WTC11 (cell line): Measurements from ENCODE around the gene PABPC3. TPM values are rescaled to one million over a fixed set of nuclear protein-coding genes. Genes with fewer than 3 reads are reported as not detected.

Source experiments
- ATAC-seq: fragments of 200-7000 bp; cut with Tn5 transposase; 2 replicates; pipeline ENCODE4 v1.10.0; 2021; ENCODE audit warnings: mild to moderate bottlenecking, moderate library complexity
- CTCF ChIA-PET: fragments of 300-600 bp; sonication (Branson Sonifier 250); formaldehyde crosslinking; loops from one replicate; lab custom pipeline; 2021; ENCODE audit warnings: antibody characterized with exemption; lab: Charles Lee
- POLR2A ChIA-PET: fragments of 350-600 bp; sonication (Branson Sonifier 250); formaldehyde crosslinking; loops from one replicate; lab custom pipeline; 2021; ENCODE audit warnings: antibody characterized with exemption; lab: Charles Lee
- DNase-seq: peaks from one replicate; pipeline ENCODE4 v3.0.0; 2021; ENCODE audit warnings: low spot score
- H3K27ac Mint-ChIP-seq: 2 replicates; pipeline ENCODE4 v1.8.0; 2021; ENCODE audit warnings: mixed read lengths
- H3K27me3 Mint-ChIP-seq: 2 replicates; pipeline ENCODE4 v1.8.0; 2021; ENCODE audit warnings: low read depth, mild to moderate bottlenecking, moderate library complexity, mixed read lengths
- H3K36me3 Mint-ChIP-seq: 2 replicates; pipeline ENCODE4 v1.8.0; 2021; ENCODE audit warnings: mixed read lengths
- H3K4me1 Mint-ChIP-seq: 2 replicates; pipeline ENCODE4 v1.8.0; 2022; ENCODE audit warnings: mixed read lengths
- H3K4me3 Mint-ChIP-seq: 2 replicates; pipeline ENCODE4 v1.8.0; 2021; ENCODE audit warnings: mild to moderate bottlenecking, moderate library complexity, mixed read lengths
- H3K9me3 Mint-ChIP-seq: 2 replicates; pipeline ENCODE4 v1.8.0; 2021; ENCODE audit warnings: mixed read lengths
- EMX1 ChIP-seq: fragments of 250-450 bp; sonication (Bioruptor Pico); IDR thresholded peaks from 2 replicates; pipeline ENCODE4 v1.8.0; 2021; ENCODE audit warnings: mild to moderate bottlenecking
- HMGA2 ChIP-seq: fragments of 250-450 bp; sonication (Bioruptor Pico); IDR thresholded peaks from 2 replicates; pipeline ENCODE4 v1.4.0; 2021; ENCODE audit warnings: mild to moderate bottlenecking, moderate library complexity
- JUN ChIP-seq: sonication (generic); formaldehyde crosslinking; IDR thresholded peaks from 2 replicates; pipeline ENCODE4 v1.8.0; 2023; ENCODE audit warnings: mild to moderate bottlenecking, missing genetic modification reagents
- KAT7 ChIP-seq: sonication (generic); formaldehyde crosslinking; IDR thresholded peaks from 2 replicates; pipeline ENCODE4 v1.8.1; 2023; ENCODE audit warnings: missing genetic modification reagents, mild to moderate bottlenecking, borderline replicate concordance
- NR3C1 ChIP-seq: sonication (generic); formaldehyde crosslinking; conservative IDR thresholded peaks from 2 replicates; pipeline ENCODE4 v1.8.1; 2023; ENCODE audit warnings: low read depth, mild to moderate bottlenecking, missing genetic modification reagents
- TCF7 ChIP-seq: sonication (generic); formaldehyde crosslinking; IDR thresholded peaks from 2 replicates; pipeline ENCODE4 v1.8.0; 2022; ENCODE audit warnings: mild to moderate bottlenecking, low read depth, missing genetic modification reagents, moderate library complexity
- ZNF423 ChIP-seq: fragments of 250-450 bp; sonication (Bioruptor Pico); IDR thresholded peaks from 2 replicates; pipeline ENCODE4 v2.1.2; 2022; ENCODE audit warnings: mild to moderate bottlenecking, moderate library complexity
- total RNA-seq: library from RNA; stranded (reverse); gene quantifications from 3 replicates; pipeline ENCODE4 v1.2.3, GENCODE V29; 2021
- TF ChIP-seq, protein P1 (sequence below): sonication (generic); formaldehyde crosslinking; IDR thresholded peaks from 2 replicates; pipeline ENCODE4 v1.8.0; 2023; ENCODE audit warnings: missing genetic modification reagents, mild to moderate bottlenecking, borderline replicate concordance
- TF ChIP-seq, protein P2 (sequence below): fragments of 250-450 bp; sonication (Bioruptor Pico); IDR thresholded peaks from 2 replicates; pipeline ENCODE4 v1.9.0; 2021; ENCODE audit warnings: moderate library complexity, mild to moderate bottlenecking, inconsistent platforms, borderline replicate concordance
- TF ChIP-seq, protein P3 (sequence below): fragments of 250-450 bp; sonication (Bioruptor Pico); IDR thresholded peaks from 2 replicates; pipeline ENCODE4 v1.9.0; 2021; ENCODE audit warnings: mild to moderate bottlenecking

PABPC3 gene
- total RNA-seq, 1 experiment from 2014 or later, result 0.35 TPM

DNA sequence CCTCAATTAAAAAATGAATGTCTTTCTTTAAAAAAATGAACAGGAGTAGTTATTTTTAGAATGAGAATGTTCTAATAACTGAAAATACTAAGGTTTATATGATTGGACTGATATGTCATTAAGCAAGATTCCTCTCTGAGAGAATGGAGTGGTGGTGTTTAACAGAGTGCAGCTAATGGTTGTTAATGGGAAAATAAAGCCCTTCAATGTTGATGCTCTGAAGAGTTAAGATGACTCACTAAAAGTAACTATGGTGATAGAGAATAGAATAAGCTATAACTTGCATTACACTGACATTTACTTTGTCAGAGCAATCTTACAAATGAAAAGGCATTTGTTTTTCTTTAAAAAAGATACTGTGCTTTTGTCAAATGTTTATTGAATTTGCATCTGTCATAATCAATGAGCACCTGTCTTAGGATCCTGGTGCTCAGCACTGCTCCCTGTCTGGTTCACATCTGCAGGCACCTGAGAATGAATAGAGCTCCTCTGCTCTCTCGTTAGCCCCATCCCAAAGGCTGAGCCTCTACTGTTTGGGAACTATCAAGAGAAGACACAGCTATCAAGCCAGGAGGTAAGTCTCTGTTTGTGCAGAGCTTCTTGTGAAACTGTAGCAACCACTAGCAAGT, 15.1 kb downstream of the PABPC3 start:
- ATAC-seq, result no peak
- Mint-ChIP-seq H3K27me3 (no peaks in the 10 kb centered on the region), H3K4me1 (peaks cover 24% of the 10 kb centered on the region)

DNA sequence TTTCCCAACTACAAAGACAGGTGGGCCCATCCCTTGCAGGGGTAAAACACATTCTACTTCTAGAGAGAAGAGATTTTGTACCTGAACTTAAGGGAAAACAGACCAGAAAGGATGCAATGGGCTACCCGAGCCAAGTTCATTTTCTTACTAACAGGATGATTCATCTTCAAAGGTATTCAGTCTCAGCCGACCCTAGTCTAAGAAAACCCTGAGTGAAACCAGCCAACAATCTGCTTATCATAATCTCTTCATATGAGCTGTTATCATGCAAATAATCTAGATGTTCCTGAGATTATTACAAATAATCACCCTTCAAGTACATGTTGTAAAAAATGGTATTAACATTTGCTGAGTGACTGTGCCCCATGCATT, 15.6 kb downstream of the PABPC3 start:
- ChIA-PET POLR2A (no interaction called here), CTCF (interaction anchor here (0.6 to 3.2 kb wide), 4 partner anchors 13 to 106 kb away, joined by 3 to 37 read pairs (median 3); no protein-coding TSS in a partner anchor)
- TF ChIP-seq HMGA2 (CRISPR knock-in tag), result no peak
- TF ChIP-seq TCF7 (CRISPR knock-in tag), result no peak
- TF ChIP-seq, protein P1, sequence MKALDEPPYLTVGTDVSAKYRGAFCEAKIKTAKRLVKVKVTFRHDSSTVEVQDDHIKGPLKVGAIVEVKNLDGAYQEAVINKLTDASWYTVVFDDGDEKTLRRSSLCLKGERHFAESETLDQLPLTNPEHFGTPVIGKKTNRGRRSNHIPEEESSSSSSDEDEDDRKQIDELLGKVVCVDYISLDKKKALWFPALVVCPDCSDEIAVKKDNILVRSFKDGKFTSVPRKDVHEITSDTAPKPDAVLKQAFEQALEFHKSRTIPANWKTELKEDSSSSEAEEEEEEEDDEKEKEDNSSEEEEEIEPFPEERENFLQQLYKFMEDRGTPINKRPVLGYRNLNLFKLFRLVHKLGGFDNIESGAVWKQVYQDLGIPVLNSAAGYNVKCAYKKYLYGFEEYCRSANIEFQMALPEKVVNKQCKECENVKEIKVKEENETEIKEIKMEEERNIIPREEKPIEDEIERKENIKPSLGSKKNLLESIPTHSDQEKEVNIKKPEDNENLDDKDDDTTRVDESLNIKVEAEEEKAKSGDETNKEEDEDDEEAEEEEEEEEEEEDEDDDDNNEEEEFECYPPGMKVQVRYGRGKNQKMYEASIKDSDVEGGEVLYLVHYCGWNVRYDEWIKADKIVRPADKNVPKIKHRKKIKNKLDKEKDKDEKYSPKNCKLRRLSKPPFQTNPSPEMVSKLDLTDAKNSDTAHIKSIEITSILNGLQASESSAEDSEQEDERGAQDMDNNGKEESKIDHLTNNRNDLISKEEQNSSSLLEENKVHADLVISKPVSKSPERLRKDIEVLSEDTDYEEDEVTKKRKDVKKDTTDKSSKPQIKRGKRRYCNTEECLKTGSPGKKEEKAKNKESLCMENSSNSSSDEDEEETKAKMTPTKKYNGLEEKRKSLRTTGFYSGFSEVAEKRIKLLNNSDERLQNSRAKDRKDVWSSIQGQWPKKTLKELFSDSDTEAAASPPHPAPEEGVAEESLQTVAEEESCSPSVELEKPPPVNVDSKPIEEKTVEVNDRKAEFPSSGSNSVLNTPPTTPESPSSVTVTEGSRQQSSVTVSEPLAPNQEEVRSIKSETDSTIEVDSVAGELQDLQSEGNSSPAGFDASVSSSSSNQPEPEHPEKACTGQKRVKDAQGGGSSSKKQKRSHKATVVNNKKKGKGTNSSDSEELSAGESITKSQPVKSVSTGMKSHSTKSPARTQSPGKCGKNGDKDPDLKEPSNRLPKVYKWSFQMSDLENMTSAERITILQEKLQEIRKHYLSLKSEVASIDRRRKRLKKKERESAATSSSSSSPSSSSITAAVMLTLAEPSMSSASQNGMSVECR (CRISPR knock-in tag), result no peak
- H3K27ac Mint-ChIP-seq, result no peak overlapping the region
- peaks cover 27% of the 10 kb centered on the region for H3K4me1 Mint-ChIP-seq
- ATAC-seq (no peak), DNase-seq (no peak)
- peaks cover 4% of the 10 kb centered on the region for H3K9me3 Mint-ChIP-seq
- H3K4me3 Mint-ChIP-seq, result no peak overlapping the region
- peaks cover 2% of the 10 kb centered on the region; the same call in 1 of the 2 replicates for H3K27me3 Mint-ChIP-seq
- no peaks in the 10 kb centered on the region for H3K36me3 Mint-ChIP-seq

More for the DNA sequence above, 15.1 kb downstream of the PABPC3 start:
- no peak for TF ChIP-seq ZNF423
- Mint-ChIP-seq H3K4me3 (no peak overlapping the region), H3K27ac (no peak overlapping the region), H3K36me3 (no peaks in the 10 kb centered on the region), H3K9me3 (peaks cover 4% of the 10 kb centered on the region)
- no peak for DNase-seq
- POLR2A ChIA-PET, result no interaction called here
- CTCF ChIA-PET, result interaction anchor here (0.6 to 1.4 kb wide), 4 partner anchors 13 to 116 kb away, joined by 3 to 7 read pairs (median 3); no protein-coding TSS in a partner anchor

DNA sequence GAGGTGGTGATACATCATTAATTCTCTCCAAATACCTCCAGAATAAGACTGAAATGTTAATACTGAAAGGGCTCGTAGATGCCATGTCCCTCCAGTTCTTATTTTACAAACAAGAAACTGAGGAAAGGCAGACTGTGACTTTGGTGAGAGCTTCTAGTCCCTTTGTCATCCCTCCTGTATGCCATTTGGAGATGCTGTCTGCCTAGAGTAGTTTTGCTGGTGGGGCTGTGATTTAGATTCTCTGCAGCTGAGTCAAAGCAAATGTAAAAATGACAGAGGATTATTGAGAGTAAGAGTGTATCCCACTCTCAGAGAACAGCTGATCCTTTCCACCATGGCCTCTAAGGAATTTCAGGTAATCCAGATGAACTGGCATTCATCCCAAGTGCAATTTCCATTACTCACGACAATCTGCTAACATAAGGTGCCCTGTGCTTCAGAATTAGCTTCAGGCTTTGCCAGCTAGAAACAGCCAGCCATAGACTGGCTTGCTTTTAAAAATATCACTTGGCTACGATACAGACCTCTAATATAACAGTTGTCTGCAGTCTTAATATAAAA, 16.8 kb downstream of the PABPC3 start:
- TF ChIP-seq, protein P2, sequence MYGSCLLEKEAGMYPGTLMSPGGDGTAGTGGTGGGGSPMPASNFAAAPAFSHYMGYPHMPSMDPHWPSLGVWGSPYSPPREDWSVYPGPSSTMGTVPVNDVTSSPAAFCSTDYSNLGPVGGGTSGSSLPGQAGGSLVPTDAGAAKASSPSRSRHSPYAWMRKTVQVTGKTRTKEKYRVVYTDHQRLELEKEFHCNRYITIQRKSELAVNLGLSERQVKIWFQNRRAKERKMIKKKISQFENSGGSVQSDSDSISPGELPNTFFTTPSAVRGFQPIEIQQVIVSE (CRISPR knock-in tag), result no peak
- TF ChIP-seq, protein P3, sequence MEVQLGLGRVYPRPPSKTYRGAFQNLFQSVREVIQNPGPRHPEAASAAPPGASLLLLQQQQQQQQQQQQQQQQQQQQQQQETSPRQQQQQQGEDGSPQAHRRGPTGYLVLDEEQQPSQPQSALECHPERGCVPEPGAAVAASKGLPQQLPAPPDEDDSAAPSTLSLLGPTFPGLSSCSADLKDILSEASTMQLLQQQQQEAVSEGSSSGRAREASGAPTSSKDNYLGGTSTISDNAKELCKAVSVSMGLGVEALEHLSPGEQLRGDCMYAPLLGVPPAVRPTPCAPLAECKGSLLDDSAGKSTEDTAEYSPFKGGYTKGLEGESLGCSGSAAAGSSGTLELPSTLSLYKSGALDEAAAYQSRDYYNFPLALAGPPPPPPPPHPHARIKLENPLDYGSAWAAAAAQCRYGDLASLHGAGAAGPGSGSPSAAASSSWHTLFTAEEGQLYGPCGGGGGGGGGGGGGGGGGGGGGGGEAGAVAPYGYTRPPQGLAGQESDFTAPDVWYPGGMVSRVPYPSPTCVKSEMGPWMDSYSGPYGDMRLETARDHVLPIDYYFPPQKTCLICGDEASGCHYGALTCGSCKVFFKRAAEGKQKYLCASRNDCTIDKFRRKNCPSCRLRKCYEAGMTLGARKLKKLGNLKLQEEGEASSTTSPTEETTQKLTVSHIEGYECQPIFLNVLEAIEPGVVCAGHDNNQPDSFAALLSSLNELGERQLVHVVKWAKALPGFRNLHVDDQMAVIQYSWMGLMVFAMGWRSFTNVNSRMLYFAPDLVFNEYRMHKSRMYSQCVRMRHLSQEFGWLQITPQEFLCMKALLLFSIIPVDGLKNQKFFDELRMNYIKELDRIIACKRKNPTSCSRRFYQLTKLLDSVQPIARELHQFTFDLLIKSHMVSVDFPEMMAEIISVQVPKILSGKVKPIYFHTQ (CRISPR knock-in tag), result no peak
- TF ChIP-seq EMX1 (CRISPR knock-in tag), result no peak
- TF ChIP-seq NR3C1 (CRISPR knock-in tag), result no peak
- no peak for TF ChIP-seq JUN (CRISPR knock-in tag)
- TF ChIP-seq KAT7, result no peak
- TF ChIP-seq, all 79 proteins: peak for 0
- peaks cover 4% of the 10 kb centered on the region for H3K9me3 Mint-ChIP-seq
- H3K27me3 Mint-ChIP-seq, result peaks cover 5% of the 10 kb centered on the region; the same call in 1 of the 2 replicates
- H3K4me1 Mint-ChIP-seq, result peaks cover 37% of the 10 kb centered on the region
- DNase-seq (no peak), ATAC-seq (no peak)
- ChIA-PET POLR2A (no interaction called here), CTCF (interaction anchor here (0.7 to 3.2 kb wide), 5 partner anchors 23 to 117 kb away, joined by 3 to 37 read pairs (median 4); no protein-coding TSS in a partner anchor)
- no peaks in the 10 kb centered on the region for H3K36me3 Mint-ChIP-seq
- H3K4me3 Mint-ChIP-seq, result no peak overlapping the region
- H3K27ac Mint-ChIP-seq, result no peak overlapping the region
